Measurements from ENCODE around the gene PPP1R3D.

PPP1R3D gene

GRCh38 chr20:59948212-59948611, 8.1 kb upstream of the PPP1R3D start:
- no peak for DNase-seq (ENCODE audit: low read depth in 2 of 2)

GRCh38 chr20:59947376-59947775, 7.3 kb upstream of the PPP1R3D start:
- DNase-seq (ENCODE audit: low read depth in 2 of 2) = no peak

DNA sequence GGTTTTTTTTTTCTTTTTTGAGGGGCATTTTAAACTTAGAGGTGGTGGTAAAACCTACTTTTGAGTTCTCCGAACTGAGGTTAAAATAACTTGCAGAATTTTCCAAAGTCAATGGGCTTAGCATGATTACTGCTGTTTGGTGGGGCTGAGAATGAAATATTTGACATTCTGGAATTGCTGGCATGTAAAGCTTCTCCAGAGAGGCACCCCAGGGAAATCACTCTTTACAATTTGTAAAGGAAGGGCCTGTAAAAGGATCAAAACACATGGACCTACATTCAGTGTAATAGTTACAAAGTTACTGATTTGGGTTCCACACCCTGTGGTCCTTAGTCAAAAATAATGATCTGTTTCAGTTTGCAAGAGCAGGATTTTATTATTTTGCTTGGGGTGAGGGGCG, 5.6 kb upstream of the PPP1R3D start:
- no peak for DNase-seq (ENCODE audit: low read depth in 2 of 2)

GRCh38 chr20:59945175-59945574, 5.1 kb upstream of the PPP1R3D start:
- DNase-seq (ENCODE audit: low read depth in 2 of 2) = no peak

DNA sequence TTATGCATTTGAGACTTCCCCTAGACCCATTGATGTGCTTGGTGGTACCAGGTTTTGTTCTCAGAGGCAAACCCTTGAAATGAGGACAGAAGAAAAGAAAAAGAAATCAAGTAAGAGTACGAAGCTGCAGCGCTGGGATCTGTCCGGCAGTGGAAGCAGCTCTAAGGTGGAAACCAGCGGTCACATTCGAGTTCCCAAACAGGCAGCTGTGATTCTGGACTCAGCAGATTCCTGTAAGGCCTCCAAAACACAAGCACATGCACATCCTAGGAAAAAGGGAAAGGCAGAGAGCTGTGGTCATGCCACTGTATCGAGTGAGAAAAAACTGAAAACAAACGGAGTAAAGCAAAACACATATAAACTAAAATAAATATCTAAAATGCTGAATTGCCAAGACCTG, 4.6 kb upstream of the PPP1R3D start:
- DNase-seq (ENCODE audit: low read depth in 2 of 2) = no peak

GRCh38 chr20:59942245-59942644, 2.1 kb upstream of the PPP1R3D start:
- no peak for DNase-seq (ENCODE audit: low read depth in 2 of 2)

DNA sequence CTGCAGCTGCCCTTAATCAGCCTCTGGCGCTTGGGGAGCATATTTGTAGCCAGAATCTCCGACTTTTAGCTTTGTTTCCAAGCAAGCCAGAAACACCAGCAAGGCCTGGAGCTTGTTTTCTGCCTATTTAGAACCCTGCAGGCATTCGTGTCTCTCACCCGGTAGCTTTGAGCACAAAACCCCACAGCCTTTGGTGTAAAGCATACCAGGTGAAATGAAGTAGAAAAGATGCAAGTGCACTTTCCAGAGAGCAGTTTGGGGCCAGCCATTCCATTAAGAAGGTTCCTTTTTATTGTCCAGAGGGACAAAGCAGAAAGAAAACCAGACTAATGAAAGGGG, 820 bp upstream of the PPP1R3D start:
- no peak for DNase-seq (ENCODE audit: low read depth in 2 of 2)

DNA sequence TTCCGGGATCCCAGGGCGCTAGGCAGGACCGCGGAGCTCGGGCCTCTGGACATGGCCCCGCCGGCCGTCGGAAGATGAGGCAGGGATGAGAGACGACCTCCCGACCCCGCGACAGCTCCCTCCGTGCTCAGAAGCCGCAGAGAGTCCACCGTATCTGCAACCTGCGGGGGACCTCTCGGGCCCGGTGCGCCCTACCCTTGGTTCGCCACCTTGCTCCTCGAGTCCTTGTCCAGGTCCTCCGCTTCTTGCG, 301 bp downstream of the PPP1R3D start:
- no peak for DNase-seq (ENCODE audit: low read depth in 2 of 2)

DNA sequence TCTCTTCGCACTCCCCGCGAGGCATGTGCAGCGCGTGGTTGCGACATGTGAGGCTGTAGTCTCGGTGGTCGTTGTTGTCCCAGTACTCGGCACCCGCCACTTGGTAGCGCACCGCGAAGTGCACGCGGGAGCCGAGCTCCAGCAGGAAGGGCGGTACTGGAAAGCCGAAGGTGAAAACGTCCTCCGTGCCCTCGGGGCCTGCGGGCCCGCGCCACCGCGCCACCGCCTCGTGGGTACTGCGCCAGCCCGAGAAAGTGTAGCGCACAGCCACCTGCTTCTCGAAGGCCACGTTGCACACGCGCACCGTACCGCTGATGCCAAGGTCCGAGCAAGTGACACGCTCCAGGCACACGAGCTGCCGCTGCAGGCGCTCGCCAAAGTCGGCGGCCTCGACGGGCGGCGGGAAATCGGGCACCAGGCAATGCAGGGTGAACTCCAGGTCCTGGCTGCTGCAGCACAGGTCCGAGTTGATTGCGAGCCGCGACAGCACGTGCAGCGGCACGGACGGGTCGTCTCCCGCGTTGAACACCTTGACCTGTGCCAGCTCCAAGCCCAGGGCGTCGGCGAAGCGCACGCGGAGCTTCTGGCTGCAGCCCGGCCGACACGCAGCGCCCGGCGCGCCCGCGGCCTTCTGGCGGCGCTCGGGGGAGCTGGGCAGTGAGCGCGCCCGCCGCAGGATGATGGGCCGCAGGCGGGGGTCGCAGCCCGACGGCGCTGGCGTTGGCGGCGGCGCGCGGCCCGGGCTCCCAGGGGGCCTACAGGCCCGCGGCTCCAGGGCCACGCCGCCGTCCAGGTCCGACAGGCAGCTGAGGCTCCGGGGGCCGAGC, 840 bp downstream of the PPP1R3D start:
- DNase-seq (ENCODE audit: low read depth in 2 of 2) = no peak

- DNase-seq (ENCODE audit: low read depth in 2 of 2) = no peak
Measured at GRCh38 chr20:59938696-59939051, 1.4 kb downstream of the PPP1R3D start.

- DNase-seq (ENCODE audit: low read depth in 2 of 2) = no peak
Measured at GRCh38 chr20:59938221-59938620, 1.9 kb downstream of the PPP1R3D start.

DNA sequence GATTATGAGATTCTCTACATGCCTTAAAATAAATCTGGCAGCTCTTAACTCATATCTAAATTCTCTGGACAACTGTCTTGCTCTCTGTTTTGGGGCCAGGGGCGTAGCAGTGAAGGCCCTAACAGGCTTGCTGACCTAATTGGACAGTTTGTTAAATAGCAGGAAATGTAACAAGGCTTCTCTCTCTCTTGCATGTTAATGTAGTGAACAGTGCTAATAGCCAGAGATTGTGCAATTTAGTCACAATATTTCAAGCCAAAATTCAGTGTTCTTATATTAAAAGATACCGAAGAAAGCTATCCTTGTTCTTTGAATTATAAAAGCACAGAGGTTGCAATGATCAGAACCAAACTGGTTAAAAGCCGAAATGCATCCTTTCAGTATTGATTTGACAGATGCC, 3.0 kb downstream of the PPP1R3D start:
- no peak for DNase-seq (ENCODE audit: low read depth in 2 of 2)

DNA sequence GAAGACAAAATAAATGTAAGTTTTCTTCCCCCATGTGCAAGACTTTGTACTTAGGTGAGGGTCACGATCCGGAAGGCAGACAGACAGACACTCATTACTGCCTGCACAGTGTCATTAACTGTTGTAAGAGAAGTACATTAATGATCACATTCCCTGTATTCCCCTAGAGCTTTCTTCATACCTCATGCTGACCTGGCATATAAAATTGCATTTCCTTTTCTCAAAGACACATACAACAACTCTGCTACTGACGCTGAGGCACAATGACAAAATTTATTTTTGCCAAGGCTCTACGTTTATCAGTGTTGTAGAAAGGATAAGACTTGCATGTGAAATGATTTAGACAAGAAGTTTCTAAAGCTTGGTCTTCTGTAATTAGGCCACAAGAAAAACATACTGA, 3.7 kb downstream of the PPP1R3D start:
- no peak for DNase-seq (ENCODE audit: low read depth in 2 of 2)

DNA sequence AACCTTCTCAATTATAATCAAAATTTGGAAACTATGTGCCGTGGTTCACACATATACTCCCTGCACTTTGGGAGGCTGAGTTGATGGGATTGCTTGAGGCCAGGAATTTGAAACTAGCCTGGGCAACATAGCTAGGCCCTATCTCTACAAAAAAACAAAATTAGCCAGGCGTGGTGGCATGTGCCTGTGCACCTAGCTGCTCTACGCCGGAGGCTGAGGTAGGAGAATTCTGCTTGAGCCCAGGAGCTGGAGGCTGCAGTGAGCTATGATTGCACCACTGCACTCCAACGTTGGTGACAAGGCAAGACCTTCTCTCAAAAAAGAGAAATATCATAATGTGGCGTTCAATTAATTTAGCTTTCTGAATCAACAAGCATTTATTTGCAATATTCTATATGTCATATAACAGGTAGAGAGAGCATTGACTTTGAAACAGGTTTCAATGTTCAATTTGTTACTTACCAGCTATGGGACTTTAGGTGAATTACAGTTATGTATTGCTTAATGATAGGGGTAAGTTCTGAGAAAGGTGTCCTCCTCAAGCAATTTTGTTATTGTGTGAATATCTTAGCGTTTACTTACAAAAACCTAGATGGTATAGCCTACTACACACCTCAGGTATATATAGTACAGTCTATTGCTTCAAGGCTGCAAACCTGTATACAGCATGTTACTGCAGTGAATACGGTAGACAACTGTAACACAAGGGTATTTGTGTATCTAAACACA, 4.5 kb downstream of the PPP1R3D start:
- no peak for DNase-seq (ENCODE audit: low read depth in 2 of 2)

DNA sequence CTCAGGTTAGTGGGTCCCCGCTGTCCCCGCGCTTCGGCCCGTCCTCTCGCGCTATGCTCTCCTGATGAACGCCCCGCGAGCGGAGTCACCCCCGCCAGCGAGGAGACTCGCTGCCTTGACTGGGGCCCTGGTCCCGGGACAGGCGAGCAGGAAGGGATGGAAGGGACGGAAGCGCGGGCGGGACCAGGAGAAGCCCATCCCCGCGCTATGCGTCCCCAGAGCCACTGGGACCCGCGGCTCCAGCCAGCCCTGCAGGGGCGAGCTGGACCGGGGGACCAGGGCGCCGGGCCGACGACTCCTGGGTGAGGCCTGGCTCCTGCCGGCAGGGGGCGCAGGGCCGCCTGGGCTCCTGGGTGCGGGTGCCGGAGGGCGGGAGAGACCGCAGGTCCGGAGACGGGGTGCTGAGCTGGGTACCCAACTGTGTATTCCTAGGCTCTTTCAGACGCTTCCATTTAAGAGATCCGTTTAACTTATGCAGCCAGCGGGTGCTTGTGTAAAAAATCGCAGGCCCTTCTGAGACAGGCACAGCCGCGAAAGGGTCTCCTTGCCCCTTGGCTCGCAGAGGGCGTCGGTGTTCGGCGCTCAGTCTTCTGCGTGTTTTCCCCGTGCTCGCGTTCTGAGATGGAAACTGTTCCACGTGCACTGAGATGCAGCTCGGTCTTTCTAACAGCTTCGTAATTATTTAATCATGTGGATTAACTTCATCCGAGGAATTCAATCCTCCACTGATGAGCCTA, 6.1 kb downstream of the PPP1R3D start:
- DNase-seq (ENCODE audit: low read depth in 2 of 2) = peak; percentile 59 to 66

DNA sequence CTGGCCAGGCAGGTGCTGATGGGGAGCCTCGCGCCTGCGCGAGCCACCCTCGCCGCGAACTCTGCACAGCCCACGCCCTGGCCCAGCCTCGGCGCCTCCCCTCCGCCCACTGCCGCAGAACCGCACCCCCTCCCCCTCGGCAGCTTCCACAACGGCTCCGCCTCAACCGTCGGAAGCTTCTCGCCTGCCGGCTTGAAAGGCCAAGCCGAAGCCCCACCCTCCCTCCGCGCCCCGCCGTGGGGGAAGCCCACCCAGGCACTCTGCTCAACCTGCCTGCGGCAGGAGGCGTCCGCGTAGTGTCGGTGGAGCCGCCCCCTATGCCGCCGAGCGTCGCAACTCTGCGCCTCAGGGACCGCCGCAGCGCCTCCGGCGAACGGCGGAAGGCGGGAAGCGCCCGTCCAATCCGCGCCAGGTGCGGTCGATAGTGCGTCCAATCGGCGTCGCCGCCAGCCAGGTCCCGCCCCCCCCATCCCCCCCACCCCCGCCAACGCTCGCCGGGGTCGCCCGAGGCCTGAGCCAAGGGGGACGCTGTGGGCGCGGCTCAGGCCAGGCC, 6.7 kb downstream of the PPP1R3D start, which contains the start of gene SYCP2:
TSS of gene SYCP2 (minus strand) at position 342 of the 553 bp plus-strand sequence. CDS start 11,224 bp downstream, outside the sequence.
- DNase-seq (ENCODE audit: low read depth in 2 of 2) = peak in 1 of 2 donors; percentile 52

GRCh38 chr20:59932616-59933295, 7.3 kb downstream of the PPP1R3D start:
- DNase-seq (ENCODE audit: low read depth in 2 of 2) = no peak

GRCh38 chr20:59931511-59932312, 8.4 kb downstream of the PPP1R3D start:
- DNase-seq (ENCODE audit: low read depth in 2 of 2) = no peak

GRCh38 chr20:59925899-59926298, 14.2 kb downstream of the PPP1R3D start:
- DNase-seq (ENCODE audit: low read depth in 2 of 2) = no peak

GRCh38 chr20:59925359-59925758, 14.7 kb downstream of the PPP1R3D start:
- no peak for DNase-seq (ENCODE audit: low read depth in 2 of 2)

DNA sequence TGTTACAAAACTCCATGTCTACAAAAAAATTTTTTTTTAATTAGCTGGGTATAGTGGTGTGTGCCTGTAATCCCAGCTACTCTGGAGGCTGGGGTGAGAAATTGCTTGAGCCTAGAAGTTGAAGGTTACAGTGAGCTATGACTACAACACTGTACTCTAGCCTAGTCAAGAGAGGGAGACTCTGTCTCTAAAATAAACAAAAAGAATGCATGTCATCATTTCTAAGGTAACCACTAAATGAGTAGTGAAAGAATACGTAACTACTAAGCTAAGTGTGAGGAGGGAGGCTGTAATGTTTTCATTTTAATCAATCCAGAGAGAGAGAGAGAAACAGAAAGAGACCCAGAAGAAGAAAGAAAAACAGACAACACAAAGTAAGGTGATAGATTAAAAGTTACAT, 16.6 kb downstream of the PPP1R3D start:
- DNase-seq (ENCODE audit: low read depth in 2 of 2) = no peak

All from stimulated activated CD8-positive, alpha-beta memory T cell treated with anti-CD3 and anti-CD28 coated beads, Interleukin-15, amount 100 ng/mL, for 48 hours (primary cell).